M059J (cell line): ENCODE data around the gene TNS2. TPM values are rescaled to one million over a fixed set of nuclear protein-coding genes. Genes with fewer than 3 reads are reported as not detected.

ENCODE experiments used
- DNase-seq: peaks from one replicate; pipeline ENCODE4 v3.0.0-alpha.2; 2012; ENCODE audit warnings: low read depth
- total RNA-seq: library from RNA; depleted of rRNA; stranded (reverse); fragments of >200 nt; shearing (Covaris generic); gene quantifications from 2 replicates; pipeline ENCODE4 v1.2.3, GENCODE V29; 2014

The TNS2 gene
- total RNA-seq, 1 experiment from 2014 or later, result 39.9 TPM

- DNase-seq, result no peak
These were observed 6.4 kb downstream of the TNS2 start for GRCh38 chr12:53056296-53056695.

DNA sequence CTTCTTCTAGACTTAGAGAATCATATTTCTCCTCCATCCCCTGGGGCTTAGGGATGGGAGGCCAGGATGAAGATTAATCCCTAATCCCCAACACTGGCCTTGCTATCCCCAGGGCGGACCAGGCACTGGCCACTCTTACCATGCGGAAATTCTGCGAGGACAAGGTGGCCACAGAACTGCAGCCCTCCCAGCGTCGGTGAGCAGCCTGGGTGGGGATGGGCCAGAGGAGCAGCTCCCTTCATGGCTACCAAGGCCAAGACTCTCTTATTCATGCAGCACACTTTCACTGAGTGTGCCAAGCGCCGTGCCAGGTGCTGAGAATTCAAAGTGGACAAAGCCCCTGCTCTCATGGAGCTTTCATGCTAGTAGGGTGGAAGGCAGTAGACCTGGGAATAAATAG is 7.0 kb downstream of the TNS2 start:
- DNase-seq, result no peak

DNA sequence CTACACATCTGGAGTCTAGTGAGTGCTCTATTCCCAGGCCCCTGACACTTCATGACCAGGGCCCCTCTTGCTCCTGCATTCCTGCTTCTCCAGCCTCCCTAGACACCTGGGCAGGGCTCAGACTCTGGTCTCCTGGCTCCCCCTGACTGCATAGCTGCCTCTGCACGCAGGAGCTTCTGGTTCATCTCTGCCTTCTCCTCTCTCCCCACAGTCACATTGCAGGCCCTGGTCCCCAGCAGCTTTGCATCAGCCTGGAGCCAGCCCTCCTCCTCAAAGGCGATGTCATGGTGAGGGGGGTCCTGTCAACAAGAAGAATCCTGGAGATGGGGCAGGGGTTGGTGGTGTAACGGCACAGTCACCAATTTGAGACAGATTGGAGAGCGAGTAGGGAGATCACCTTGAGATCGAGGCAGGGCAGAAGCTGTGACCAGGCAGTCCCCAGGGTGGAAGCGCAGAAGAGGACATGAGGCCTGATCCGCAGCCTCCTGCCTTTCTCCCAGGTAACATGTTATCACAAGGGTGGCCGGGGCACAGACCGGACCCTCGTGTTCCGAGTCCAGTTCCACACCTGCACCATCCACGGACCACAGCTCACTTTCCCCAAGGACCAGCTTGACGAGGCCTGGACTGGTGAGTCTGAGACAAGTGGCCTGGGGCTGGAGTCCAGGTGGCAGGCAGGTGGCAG is 8.1 kb downstream of the TNS2 start:
- no peak for DNase-seq

DNA sequence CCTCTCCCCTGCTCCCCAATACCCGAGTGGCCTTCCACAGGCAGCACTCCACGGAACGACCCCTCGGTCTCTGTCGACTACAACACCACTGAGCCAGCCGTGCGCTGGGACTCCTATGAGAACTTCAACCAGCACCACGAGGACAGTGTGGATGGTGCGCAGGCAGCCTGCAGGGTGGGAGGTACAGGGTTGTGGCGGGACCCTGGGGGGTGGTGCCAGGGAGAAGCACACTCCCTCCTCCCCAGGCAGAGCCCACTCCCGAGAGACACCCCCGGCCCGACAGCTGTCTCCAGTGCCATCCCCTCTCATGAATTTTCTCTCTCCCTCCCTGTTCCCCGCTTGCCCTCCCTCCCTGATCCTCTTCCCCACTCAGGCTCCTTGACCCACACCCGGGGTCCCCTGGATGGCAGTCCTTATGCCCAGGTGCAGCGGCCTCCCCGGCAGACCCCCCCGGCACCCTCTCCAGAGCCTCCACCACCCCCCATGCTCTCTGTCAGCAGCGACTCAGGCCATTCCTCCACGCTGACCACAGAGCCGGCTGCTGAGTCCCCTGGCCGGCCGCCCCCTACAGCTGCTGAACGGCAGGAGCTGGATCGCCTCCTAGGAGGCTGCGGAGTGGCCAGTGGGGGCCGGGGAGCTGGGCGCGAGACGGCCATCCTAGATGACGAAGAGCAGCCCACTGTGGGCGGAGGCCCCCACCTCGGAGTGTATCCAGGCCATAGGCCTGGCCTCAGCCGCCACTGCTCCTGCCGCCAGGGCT is 9.0 kb downstream of the TNS2 start:
- DNase-seq, result no peak

GRCh38 chr12:53059434-53060063 is 9.7 kb downstream of the TNS2 start:
- DNase-seq, result no peak

GRCh38 chr12:53060064-53060720 is 10.3 kb downstream of the TNS2 start:
- DNase-seq, result no peak

DNA sequence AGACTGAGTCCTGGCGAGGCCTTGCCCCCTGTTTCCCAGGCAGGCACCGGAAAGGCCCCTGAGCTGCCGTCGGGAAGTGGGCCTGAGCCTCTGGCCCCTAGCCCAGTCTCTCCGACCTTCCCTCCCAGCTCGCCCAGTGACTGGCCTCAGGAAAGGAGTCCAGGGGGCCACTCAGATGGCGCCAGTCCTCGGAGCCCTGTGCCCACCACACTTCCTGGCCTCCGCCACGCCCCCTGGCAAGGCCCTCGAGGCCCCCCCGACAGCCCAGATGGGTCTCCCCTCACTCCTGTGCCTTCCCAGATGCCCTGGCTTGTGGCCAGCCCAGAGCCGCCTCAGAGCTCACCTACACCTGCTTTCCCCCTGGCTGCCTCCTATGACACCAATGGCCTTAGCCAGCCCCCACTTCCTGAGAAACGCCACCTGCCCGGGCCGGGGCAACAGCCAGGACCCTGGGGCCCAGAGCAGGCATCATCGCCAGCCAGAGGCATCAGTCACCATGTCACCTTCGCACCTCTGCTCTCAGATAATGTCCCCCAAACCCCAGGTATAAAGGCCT is 10.9 kb downstream of the TNS2 start:
- DNase-seq, result no peak

DNA sequence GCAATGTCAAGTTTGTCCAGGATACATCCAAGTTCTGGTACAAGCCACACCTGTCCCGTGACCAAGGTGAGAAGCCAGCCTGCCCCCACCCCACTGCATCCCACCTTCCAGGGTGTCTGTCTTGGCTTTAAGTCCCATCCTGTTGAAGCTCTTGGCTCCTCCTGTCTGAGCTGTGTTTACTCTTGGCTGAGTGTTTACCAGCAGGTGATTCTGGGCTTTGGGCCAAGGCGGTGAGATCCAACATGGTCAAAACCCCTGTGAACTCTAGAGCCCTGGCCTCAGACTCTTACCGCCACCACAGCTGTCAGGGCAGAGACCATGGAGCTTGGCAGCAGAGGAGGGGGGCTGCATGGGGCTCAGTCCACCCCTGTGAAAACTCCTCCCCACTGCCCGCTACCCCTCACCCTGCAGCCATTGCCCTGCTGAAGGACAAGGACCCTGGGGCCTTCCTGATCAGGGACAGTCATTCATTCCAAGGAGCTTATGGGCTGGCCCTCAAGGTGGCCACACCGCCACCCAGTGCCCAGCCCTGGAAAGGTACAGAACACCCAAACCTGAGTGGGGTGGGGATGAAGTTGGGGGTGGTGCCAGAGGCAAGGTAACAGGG is 11.6 kb downstream of the TNS2 start:
- peak; percentile 73 for DNase-seq

DNA sequence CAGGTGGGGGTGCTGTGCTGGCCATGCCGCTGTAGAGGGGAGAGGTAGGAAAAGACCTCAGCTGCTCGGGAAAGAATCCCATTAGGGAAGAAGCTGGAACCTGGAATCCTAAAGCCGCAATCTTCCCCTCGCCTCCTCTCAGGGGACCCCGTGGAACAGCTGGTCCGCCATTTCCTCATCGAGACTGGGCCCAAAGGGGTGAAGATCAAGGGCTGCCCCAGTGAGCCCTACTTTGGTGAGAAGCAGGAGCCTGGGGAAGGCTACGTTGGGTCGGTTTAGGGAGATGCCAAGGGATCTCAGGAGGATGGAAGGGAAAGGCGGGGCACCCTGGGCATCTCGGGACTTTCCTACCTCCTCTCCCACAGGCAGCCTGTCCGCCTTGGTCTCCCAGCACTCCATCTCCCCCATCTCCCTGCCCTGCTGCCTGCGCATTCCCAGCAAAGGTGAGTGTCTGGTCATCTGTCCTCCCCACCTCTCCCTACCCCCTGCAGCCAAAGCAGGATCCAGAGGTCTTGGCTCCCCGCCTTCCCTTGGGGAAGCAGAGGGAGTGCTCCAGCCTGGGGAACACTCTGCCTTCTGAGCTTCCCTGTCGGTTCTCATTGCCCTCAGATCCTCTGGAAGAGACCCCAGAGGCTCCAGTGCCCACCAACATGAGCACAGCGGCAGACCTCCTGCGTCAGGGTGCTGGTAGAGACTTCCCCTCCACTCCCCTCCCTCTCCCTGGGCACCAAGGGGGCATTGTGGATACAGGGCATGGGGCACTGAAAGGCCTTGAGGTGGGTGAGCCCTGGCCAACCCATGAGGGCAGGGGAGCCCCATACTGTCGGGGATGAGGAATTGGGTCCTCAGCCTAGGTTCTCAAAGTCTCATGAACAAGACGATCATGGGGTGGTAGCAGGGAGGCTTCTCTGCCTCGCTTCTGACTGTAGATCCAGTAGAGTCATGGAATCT is 12.4 kb downstream of the TNS2 start:
- no peak for DNase-seq

- no peak for DNase-seq
These were observed 13.3 kb downstream of the TNS2 start for GRCh38 chr12:53062977-53063707.

DNA sequence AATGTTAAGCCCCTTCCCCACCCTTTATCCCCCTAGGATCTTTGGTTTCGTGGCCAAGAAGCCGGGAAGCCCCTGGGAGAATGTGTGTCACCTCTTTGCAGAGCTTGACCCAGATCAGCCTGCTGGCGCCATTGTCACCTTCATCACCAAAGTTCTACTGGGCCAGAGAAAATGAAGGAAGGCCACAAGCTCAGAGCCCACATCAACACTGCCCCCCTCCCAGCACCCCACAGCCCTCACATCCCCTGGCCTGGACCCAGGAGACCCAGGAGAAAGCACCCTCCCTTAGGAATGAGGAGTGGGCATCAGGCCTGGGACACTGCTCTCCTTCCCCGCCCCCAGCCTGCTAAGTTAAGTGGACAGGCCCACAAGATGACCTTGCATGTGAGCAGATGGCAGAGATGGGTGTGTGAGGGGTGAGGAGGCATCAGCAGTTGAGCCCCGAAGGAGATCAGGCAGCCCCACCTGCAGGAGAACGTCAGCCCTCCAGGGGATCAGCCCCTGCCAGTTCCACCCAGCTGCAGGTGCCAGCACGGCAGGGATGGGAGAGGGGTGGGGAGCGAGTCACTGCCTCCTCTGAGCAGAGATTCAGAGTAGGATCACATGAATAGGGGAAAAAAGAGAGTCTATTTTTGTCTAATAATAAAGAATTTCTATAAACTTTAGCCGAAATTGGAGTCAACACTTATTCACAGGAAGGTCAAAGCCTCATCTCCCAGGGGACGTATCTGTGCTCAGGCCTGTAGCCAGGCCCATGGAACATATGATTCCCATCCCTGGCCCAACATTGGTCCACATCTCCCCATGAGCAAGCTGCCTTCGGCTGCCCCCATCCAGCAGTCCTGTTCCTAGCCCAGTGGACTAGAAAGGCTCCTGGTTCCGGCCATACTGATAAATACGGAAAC is 14.1 kb downstream of the TNS2 start:
- peak; percentile 50 for DNase-seq

DNA sequence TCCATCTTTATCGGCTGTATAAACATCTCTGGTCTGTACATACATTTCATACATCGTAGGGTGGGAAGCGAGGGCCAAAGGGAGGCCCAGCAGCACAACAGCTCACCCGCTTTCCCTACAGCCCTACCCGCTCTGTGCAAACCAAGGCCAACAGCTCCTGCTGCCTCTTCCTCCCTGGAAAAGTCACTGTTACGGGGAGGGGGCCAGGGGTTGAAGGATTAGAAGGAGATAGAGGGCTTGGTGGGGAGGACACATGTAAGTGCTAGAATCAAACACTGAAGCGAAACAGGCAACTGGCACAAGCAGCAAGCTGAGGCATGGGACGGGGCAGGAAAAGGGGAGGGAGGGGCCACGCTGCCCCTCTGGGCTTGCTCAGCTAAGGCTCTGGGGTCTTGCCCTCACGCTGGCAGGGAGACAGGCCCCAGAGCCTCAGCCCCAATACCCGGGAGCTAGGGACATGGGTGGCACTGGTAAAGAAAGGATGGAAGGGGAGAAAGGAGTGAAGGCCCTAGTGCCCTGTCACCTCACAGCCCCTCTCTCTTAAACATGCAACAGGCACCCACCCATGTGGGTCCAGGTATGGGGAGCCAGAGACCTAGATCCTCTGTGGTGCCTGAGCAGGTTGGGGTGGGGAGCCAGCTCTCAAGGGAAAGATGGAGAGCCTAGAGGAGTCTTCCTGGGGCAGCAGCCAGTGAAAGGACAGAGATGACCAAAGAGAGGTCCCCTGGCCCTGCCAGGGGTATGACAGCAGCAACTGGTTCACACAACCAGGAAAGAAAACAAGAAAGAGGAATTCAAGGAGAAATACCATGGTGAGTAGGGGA is 15.0 kb downstream of the TNS2 start:
- no peak for DNase-seq

GRCh38 chr12:53065470-53065869 is 15.6 kb downstream of the TNS2 start:
- no peak for DNase-seq

- peak; percentile 77 for DNase-seq
These were observed 16.4 kb downstream of the TNS2 start for GRCh38 chr12:53065975-53066931.

GRCh38 chr12:53067074-53067992 is 17.5 kb downstream of the TNS2 start:
- peak; percentile 69 for DNase-seq
